ENCODE results near the gene SDC4.

SDC4 gene

GRCh38 chr20:45297786-45298497 is 50.3 kb downstream of the SDC4 start:
- DNase-seq (ENCODE audit: low spot score), result no peak

- DNase-seq (ENCODE audit: low spot score), result no peak
These were observed 53.6 kb downstream of the SDC4 start for GRCh38 chr20:45294659-45295058.

GRCh38 chr20:45294003-45294368 is 54.2 kb downstream of the SDC4 start:
- no peak for DNase-seq (ENCODE audit: low spot score)

GRCh38 chr20:45293041-45294002 is 54.9 kb downstream of the SDC4 start:
- peak; percentile 40 for DNase-seq (ENCODE audit: low spot score)

GRCh38 chr20:45292343-45292742 is 55.9 kb downstream of the SDC4 start:
- DNase-seq (ENCODE audit: low spot score), result no peak

- no peak for DNase-seq (ENCODE audit: low spot score)
These were observed 56.7 kb downstream of the SDC4 start for GRCh38 chr20:45291526-45291925.

GRCh38 chr20:45290677-45291355 is 57.4 kb downstream of the SDC4 start:
- peak; percentile 69 for DNase-seq (ENCODE audit: low spot score)

GRCh38 chr20:45289942-45290676 is 58.1 kb downstream of the SDC4 start:
- no peak for DNase-seq (ENCODE audit: low spot score)

- DNase-seq (ENCODE audit: low spot score), result no peak
These were observed 59.4 kb downstream of the SDC4 start for GRCh38 chr20:45288860-45289259.

GRCh38 chr20:45288376-45288775 is 59.8 kb downstream of the SDC4 start:
- no peak for DNase-seq (ENCODE audit: low spot score)

GRCh38 chr20:45283551-45284057 is 64.6 kb downstream of the SDC4 start:
- DNase-seq (ENCODE audit: low spot score), result no peak

GRCh38 chr20:45282700-45283550 is 65.3 kb downstream of the SDC4 start:
- DNase-seq (ENCODE audit: low spot score), result no peak

- DNase-seq (ENCODE audit: low spot score), result no peak
These were observed 68.2 kb downstream of the SDC4 start for GRCh38 chr20:45279992-45280391.

- DNase-seq (ENCODE audit: low spot score), result no peak
These were observed 72.9 kb downstream of the SDC4 start for GRCh38 chr20:45275338-45275737.
